ENCODE data around the gene TBC1D22A. TPM values are rescaled to one million over a fixed set of nuclear protein-coding genes. Genes with fewer than 3 reads are reported as not detected.

The TBC1D22A gene
- total and polyA plus RNA-seq, 8 donors: 14.4 to 33.5 (median 15.7) TPM

GRCh38 chr22:46867106-46867505 lies 104.7 kb downstream of the TBC1D22A start:
- peaks cover 3 to 18% of the 10 kb centered on the region in 2 donors for H3K9me3 ChIP-seq
- no peak for TF ChIP-seq CTCF (IDR thresholded peaks at IDR 0.05)
- ATAC-seq (no peak), DNase-seq (no peak)
- no peak overlapping the region for H3K4me3 ChIP-seq
- no peak overlapping the region for H3K27ac ChIP-seq
- intact Hi-C loops (cut with DNase I): no loop called here
- H3K36me3 ChIP-seq: peaks cover 0 to 8% of the 10 kb centered on the region in 2 donors
- H3K27me3 ChIP-seq: no peaks in the 10 kb centered on the region
- peaks cover 0 to 10% of the 10 kb centered on the region in 2 donors for H3K4me1 ChIP-seq

- no peak for ATAC-seq
- intact Hi-C loops (cut with DNase I): no loop called here
- no peak for DNase-seq
Measured at GRCh38 chr22:46869329-46869728, 106.9 kb downstream of the TBC1D22A start.

GRCh38 chr22:46869831-46870441 lies 107.5 kb downstream of the TBC1D22A start:
- H3K27me3 ChIP-seq: no peaks in the 10 kb centered on the region
- intact Hi-C loops (cut with DNase I): no loop called here
- no peak overlapping the region for H3K27ac ChIP-seq
- ATAC-seq: no peak
- no peak for DNase-seq
- no peaks in the 10 kb centered on the region for H3K4me1 ChIP-seq
- peaks cover 4 to 22% of the 10 kb centered on the region in 2 donors for H3K9me3 ChIP-seq
- TF ChIP-seq CTCF (IDR thresholded peaks at IDR 0.05): no peak
- H3K36me3 ChIP-seq: peaks cover 0 to 8% of the 10 kb centered on the region in 2 donors
- no peak overlapping the region for H3K4me3 ChIP-seq

More at GRCh38 chr22:46869329-46869728, 106.9 kb downstream of the TBC1D22A start:
- Histone ChIP-seq H3K4me1 (no peaks in the 10 kb centered on the region), H3K27ac (no peak overlapping the region), H3K4me3 (no peak overlapping the region), H3K9me3 (peaks cover 4 to 22% of the 10 kb centered on the region in 2 donors), H3K27me3 (no peaks in the 10 kb centered on the region), H3K36me3 (peaks cover 0 to 8% of the 10 kb centered on the region in 2 donors)
- TF ChIP-seq CTCF (IDR thresholded peaks at IDR 0.05): no peak

- peaks cover 0 to 8% of the 10 kb centered on the region in 2 donors for H3K36me3 ChIP-seq
- intact Hi-C loops (cut with DNase I): no loop called here
- no peak for TF ChIP-seq CTCF (IDR thresholded peaks at IDR 0.05)
Measured at GRCh38 chr22:46871826-46872225, 109.4 kb downstream of the TBC1D22A start.

GRCh38 chr22:46875089-46875488 lies 112.6 kb downstream of the TBC1D22A start:
- ATAC-seq: no peak

More at GRCh38 chr22:46871826-46872225, 109.4 kb downstream of the TBC1D22A start:
- peaks cover 4 to 22% of the 10 kb centered on the region in 2 donors for H3K9me3 ChIP-seq
- ATAC-seq (no peak), DNase-seq (no peak)
- no peak overlapping the region for H3K27ac ChIP-seq
- no peaks in the 10 kb centered on the region for H3K27me3 ChIP-seq
- H3K4me1 ChIP-seq: no peaks in the 10 kb centered on the region
- H3K4me3 ChIP-seq: no peak overlapping the region

More at GRCh38 chr22:46875089-46875488, 112.6 kb downstream of the TBC1D22A start:
- peaks cover 0 to 13% of the 10 kb centered on the region in 2 donors for H3K36me3 ChIP-seq
- no peaks in the 10 kb centered on the region for H3K27me3 ChIP-seq
- intact Hi-C loops (cut with DNase I): no loop called here
- no peak for DNase-seq
- peaks cover 4 to 22% of the 10 kb centered on the region in 2 donors for H3K9me3 ChIP-seq
- H3K4me3 ChIP-seq: no peak overlapping the region
- H3K27ac ChIP-seq: no peak overlapping the region
- TF ChIP-seq CTCF (IDR thresholded peaks at IDR 0.05): no peak
- no peaks in the 10 kb centered on the region for H3K4me1 ChIP-seq

Measured in left lung (tissue), 10 donors.